Lower lobe of right lung (tissue), 2 donors: Measurements from ENCODE around the gene SIN3B. TPM values are rescaled to one million over a fixed set of nuclear protein-coding genes. Genes with fewer than 3 reads are reported as not detected.

Experiments
- ATAC-seq, 2 donors: fragments of 200-7000 bp; cut with Tn5 transposase; one replicate each; pipeline ENCODE4 v1.9.1; 2020 to 2022; ENCODE audit warnings: mild to moderate bottlenecking in 2 of 2, moderate library complexity in 2 of 2
- DNase-seq: peaks from one replicate; pipeline ENCODE4 v3.0.0-alpha.2; 2020
- H3K27ac ChIP-seq: fragments of 200-600 bp; one replicate; pipeline ENCODE4 v1.8.0; 2022
- H3K27me3 ChIP-seq: fragments of 200-600 bp; one replicate; pipeline ENCODE4 v1.8.0; 2022; ENCODE audit warnings: low read depth
- H3K36me3 ChIP-seq: fragments of 200-600 bp; one replicate; pipeline ENCODE4 v1.8.0; 2022; ENCODE audit warnings: mild to moderate bottlenecking
- H3K4me1 ChIP-seq: fragments of 200-600 bp; one replicate; pipeline ENCODE4 v1.8.0; 2022
- H3K4me3 ChIP-seq: fragments of 200-600 bp; one replicate; pipeline ENCODE4 v1.8.0; 2022; ENCODE audit warnings: mild to moderate bottlenecking
- H3K9me3 ChIP-seq: fragments of 200-600 bp; one replicate; pipeline ENCODE4 v1.8.0; 2022
- intact Hi-C: fragments of 100-400 bp; cut with DNase I; formaldehyde crosslinking; loops from one replicate; pipeline ENCODE4 v1.11.0; 2022
- total RNA-seq: library from RNA; stranded (reverse); fragmentation: NEBNext Ultra II Directional; extraction: Animal tissue kit (Norgen Biotek cat#: 25700); gene quantifications from one replicate; pipeline ENCODE4 v1.2.1, GENCODE V29; 2021
- TF ChIP-seq, protein P1 (sequence below): fragments of 200-600 bp; IDR thresholded peaks from one replicate; pipeline ENCODE4 v1.8.0; 2022; ENCODE audit warnings: antibody characterized with exemption, mild to moderate bottlenecking
- donor health status: DM: no; HTN: yes; CAD: no; lungs with severe emphysema.

The SIN3B gene
- total RNA-seq, 1 donor from 2014 or later: 56.6 TPM

DNA sequence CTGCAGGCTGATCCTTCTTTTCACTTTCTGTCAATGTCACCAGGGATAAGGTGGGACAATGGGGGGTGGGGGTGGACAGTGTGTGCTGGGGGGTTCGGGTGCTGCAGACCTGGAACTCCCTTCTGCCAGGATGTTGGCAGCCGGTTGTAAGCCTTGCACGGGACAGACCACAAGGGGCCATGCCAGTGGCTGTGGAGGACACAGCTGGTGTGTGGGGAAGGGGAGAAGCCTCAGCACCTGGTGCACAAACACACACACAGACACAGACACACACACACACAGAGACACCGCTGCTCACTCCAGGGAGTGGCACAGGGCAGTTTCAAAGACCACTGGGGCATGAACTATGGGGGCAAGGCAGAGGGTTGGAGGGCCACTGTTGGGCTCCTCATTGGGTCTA lies 63.2 kb downstream of the SIN3B start:
- H3K4me1 ChIP-seq: peaks cover 48% of the 10 kb centered on the region
- TF ChIP-seq, protein P1, sequence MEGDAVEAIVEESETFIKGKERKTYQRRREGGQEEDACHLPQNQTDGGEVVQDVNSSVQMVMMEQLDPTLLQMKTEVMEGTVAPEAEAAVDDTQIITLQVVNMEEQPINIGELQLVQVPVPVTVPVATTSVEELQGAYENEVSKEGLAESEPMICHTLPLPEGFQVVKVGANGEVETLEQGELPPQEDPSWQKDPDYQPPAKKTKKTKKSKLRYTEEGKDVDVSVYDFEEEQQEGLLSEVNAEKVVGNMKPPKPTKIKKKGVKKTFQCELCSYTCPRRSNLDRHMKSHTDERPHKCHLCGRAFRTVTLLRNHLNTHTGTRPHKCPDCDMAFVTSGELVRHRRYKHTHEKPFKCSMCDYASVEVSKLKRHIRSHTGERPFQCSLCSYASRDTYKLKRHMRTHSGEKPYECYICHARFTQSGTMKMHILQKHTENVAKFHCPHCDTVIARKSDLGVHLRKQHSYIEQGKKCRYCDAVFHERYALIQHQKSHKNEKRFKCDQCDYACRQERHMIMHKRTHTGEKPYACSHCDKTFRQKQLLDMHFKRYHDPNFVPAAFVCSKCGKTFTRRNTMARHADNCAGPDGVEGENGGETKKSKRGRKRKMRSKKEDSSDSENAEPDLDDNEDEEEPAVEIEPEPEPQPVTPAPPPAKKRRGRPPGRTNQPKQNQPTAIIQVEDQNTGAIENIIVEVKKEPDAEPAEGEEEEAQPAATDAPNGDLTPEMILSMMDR: no peak
- intact Hi-C loops: no loop called here
- ATAC-seq (no peak), DNase-seq (no peak)
- no peaks in the 10 kb centered on the region for H3K36me3 ChIP-seq
- no peaks in the 10 kb centered on the region for H3K9me3 ChIP-seq
- peak overlapping the region; percentile 69 for H3K27ac ChIP-seq
- no peak overlapping the region for H3K4me3 ChIP-seq
- H3K27me3 ChIP-seq: no peaks in the 10 kb centered on the region

DNA sequence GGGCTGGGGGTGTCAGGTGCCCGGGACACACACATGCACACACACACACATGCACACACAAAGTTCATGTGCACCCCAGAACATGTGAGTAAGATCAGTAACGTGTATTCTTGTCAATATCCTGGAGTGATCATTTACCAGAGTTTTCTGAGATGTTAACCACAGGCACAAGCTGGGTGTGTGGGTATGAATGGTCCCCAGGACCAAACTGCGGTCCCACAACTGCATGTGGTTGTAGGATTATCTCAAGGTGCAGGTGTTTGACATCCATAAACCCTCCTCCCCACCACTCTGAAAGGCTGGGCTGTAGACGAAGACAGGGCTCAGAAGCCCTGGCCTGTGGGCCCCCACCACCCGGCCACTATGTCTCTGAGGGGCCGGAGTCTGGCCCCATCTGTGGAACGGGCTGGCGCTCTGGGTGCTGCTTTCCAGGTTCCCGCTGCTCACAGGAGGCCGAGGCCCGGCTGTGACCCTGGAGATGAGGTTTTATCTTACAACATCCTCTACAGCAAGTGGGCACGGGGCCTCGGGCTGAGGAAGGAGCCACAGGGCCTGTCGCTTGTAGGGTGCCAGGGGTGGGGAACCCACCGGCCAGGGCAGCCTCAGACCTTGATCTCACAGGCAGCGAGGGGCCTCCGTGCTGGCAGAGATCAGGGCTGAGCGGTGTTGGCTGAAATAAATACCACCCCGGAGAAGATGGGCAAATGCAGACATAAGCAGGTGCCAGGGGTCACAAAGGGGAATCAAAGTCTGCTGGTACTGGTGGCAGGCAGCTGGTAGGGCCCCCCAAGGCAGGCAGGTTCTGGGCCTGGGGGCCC lies 63.9 kb downstream of the SIN3B start:
- TF ChIP-seq, protein P1: no peak
- ATAC-seq (no peak), DNase-seq (no peak)
- Histone ChIP-seq H3K4me1 (peaks cover 42% of the 10 kb centered on the region), H3K27me3 (no peaks in the 10 kb centered on the region), H3K27ac (peak overlapping the region; percentile 69), H3K36me3 (no peaks in the 10 kb centered on the region), H3K4me3 (peak overlapping the region; percentile 2), H3K9me3 (no peaks in the 10 kb centered on the region)
- intact Hi-C loops: no loop called here

DNA sequence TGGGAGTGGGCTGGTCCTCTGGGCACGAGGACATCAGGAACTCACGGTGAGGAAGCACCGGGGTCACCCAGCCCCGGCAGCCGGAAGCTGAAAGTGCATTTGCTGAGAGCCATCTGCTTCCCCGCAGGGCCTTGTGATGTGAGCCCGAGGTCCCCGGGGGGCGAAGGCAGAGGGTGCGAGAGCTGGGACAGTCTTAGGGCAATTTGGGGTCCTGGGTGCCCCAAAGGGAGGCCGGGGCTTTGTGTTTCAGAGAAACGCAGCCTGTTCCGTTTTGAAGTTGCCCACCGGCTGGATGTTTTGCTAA lies 64.4 kb downstream of the SIN3B start:
- Histone ChIP-seq H3K27ac (peak overlapping the region; percentile 69), H3K4me1 (peaks cover 36% of the 10 kb centered on the region), H3K9me3 (no peaks in the 10 kb centered on the region), H3K27me3 (no peaks in the 10 kb centered on the region), H3K36me3 (no peaks in the 10 kb centered on the region), H3K4me3 (peak overlapping the region; percentile 2)
- no peak for DNase-seq
- intact Hi-C loops: no loop called here
- ATAC-seq: no peak
- TF ChIP-seq, protein P1: no peak

DNA sequence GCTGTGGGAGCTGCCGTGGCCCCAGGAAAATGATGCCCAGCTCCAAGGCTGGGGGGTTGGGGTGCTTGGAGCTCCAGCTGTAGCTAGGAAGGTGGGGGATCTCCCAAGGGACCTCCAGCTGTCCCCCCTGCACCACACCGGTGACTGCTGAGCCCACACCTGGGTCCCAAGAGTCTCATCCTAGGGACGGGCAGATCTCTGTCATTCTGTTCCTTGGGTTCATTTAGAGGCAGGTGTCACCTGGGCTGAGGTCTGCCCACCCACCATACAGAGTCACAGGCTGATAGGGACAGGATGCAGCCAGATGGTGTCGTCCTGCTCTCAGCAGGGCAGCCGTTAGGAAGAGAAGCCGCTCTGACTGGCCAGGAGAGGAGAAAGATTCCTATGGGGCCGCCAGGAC lies 64.9 kb downstream of the SIN3B start:
- no peaks in the 10 kb centered on the region for H3K27me3 ChIP-seq
- intact Hi-C loops: no loop called here
- H3K36me3 ChIP-seq: no peaks in the 10 kb centered on the region
- H3K4me1 ChIP-seq: peaks cover 32% of the 10 kb centered on the region
- H3K4me3 ChIP-seq: no peak overlapping the region
- H3K9me3 ChIP-seq: no peaks in the 10 kb centered on the region
- ATAC-seq (no peak), DNase-seq (no peak)
- TF ChIP-seq, protein P1: no peak
- H3K27ac ChIP-seq: peak overlapping the region; percentile 69

DNA sequence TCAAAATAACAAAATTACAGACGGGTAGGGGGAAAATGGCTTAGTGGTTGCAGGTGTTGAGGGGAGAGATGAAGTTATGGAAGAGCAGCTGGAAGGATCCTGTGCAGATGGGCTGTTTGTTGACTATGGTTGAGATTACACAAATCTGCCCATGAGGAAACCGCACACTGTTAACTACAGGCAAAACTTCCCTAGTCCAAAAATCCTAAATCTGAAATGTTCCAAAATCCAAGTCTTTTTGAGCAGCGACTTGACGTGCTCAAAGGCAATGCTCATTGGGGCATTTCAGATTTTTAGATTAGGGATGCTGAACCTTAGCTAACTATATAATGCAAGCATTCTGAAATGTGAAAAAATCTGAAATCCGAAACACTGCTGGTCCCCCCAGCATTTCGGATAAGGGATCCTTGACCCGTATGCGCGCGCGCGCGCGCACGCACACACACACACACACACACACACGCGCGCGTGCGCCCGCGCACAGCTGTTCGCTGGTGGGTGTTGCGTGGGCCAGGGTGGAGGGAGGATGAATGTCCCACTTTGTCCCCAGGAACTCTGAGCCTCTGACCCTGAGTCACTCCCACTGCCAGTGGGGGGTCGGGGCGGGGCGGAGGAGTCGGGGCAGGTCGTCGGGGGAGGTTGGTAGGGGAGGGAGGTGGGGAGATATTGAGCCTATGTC lies 66.4 kb downstream of the SIN3B start:
- ATAC-seq: no peak
- no peaks in the 10 kb centered on the region for H3K9me3 ChIP-seq
- no peak for DNase-seq
- intact Hi-C loops: no loop called here
- TF ChIP-seq, protein P1: no peak
- H3K4me1 ChIP-seq: peaks cover 31% of the 10 kb centered on the region
- no peaks in the 10 kb centered on the region for H3K27me3 ChIP-seq
- no peaks in the 10 kb centered on the region for H3K36me3 ChIP-seq
- peak overlapping the region; percentile 79 for H3K27ac ChIP-seq
- H3K4me3 ChIP-seq: peak overlapping the region; percentile 62
